ENCODE measurements around the gene TNFRSF11A. TPM values are rescaled to one million over a fixed set of nuclear protein-coding genes. Genes with fewer than 3 reads are reported as not detected.

TNFRSF11A gene
- total RNA-seq, 1 donor, result 1.4 TPM

GRCh38 chr18:62347089-62347506, 22.0 kb downstream of the TNFRSF11A start:
- Histone ChIP-seq H3K9me3 (ENCODE audit: low read depth, low read length) (no peaks in the 10 kb centered on the region), H3K27me3 (ENCODE audit: insufficient read depth, low read length) (no peaks in the 10 kb centered on the region), H3K4me3 (ENCODE audit: low read length) (no peak overlapping the region), H3K4me1 (ENCODE audit: insufficient read depth, low read length) (no peaks in the 10 kb centered on the region)

- Histone ChIP-seq H3K9me3 (ENCODE audit: low read depth, low read length) (no peaks in the 10 kb centered on the region), H3K4me1 (ENCODE audit: insufficient read depth, low read length) (no peaks in the 10 kb centered on the region), H3K27me3 (ENCODE audit: insufficient read depth, low read length) (no peaks in the 10 kb centered on the region), H3K4me3 (ENCODE audit: low read length) (no peak overlapping the region)
Observed at GRCh38 chr18:62348474-62348873, 23.4 kb downstream of the TNFRSF11A start.

- H3K4me1 ChIP-seq (ENCODE audit: insufficient read depth, low read length), result no peaks in the 10 kb centered on the region
- no peaks in the 10 kb centered on the region for H3K27me3 ChIP-seq (ENCODE audit: insufficient read depth, low read length)
Observed at GRCh38 chr18:62353170-62353569, 28.1 kb downstream of the TNFRSF11A start.

GRCh38 chr18:62354151-62354550, 29.0 kb downstream of the TNFRSF11A start:
- H3K9me3 ChIP-seq (ENCODE audit: low read depth, low read length), result no peaks in the 10 kb centered on the region
- H3K4me3 ChIP-seq (ENCODE audit: low read length), result no peak overlapping the region
- H3K27me3 ChIP-seq (ENCODE audit: insufficient read depth, low read length), result no peaks in the 10 kb centered on the region
- H3K4me1 ChIP-seq (ENCODE audit: insufficient read depth, low read length), result no peaks in the 10 kb centered on the region

More at GRCh38 chr18:62353170-62353569, 28.1 kb downstream of the TNFRSF11A start:
- H3K9me3 ChIP-seq (ENCODE audit: low read depth, low read length), result no peaks in the 10 kb centered on the region
- H3K4me3 ChIP-seq (ENCODE audit: low read length), result no peak overlapping the region

GRCh38 chr18:62357079-62357719, 32.1 kb downstream of the TNFRSF11A start:
- Histone ChIP-seq H3K4me3 (ENCODE audit: low read length) (no peak overlapping the region), H3K4me1 (ENCODE audit: insufficient read depth, low read length) (no peaks in the 10 kb centered on the region), H3K9me3 (ENCODE audit: low read depth, low read length) (no peaks in the 10 kb centered on the region)

GRCh38 chr18:62360805-62361204, 35.7 kb downstream of the TNFRSF11A start:
- H3K27me3 ChIP-seq (ENCODE audit: insufficient read depth, low read length), result no peaks in the 10 kb centered on the region
- H3K4me1 ChIP-seq (ENCODE audit: insufficient read depth, low read length), result no peaks in the 10 kb centered on the region
- no peaks in the 10 kb centered on the region for H3K9me3 ChIP-seq (ENCODE audit: low read depth, low read length)

More at GRCh38 chr18:62357079-62357719, 32.1 kb downstream of the TNFRSF11A start:
- no peaks in the 10 kb centered on the region for H3K27me3 ChIP-seq (ENCODE audit: insufficient read depth, low read length)

GRCh38 chr18:62361288-62361687, 36.2 kb downstream of the TNFRSF11A start:
- Histone ChIP-seq H3K4me3 (ENCODE audit: low read length) (no peak overlapping the region), H3K4me1 (ENCODE audit: insufficient read depth, low read length) (no peaks in the 10 kb centered on the region), H3K27me3 (ENCODE audit: insufficient read depth, low read length) (no peaks in the 10 kb centered on the region), H3K9me3 (ENCODE audit: low read depth, low read length) (no peaks in the 10 kb centered on the region)

More at GRCh38 chr18:62360805-62361204, 35.7 kb downstream of the TNFRSF11A start:
- H3K4me3 ChIP-seq (ENCODE audit: low read length), result no peak overlapping the region

- H3K27me3 ChIP-seq (ENCODE audit: insufficient read depth, low read length), result no peaks in the 10 kb centered on the region
- H3K4me3 ChIP-seq (ENCODE audit: low read length), result no peak overlapping the region
- H3K9me3 ChIP-seq (ENCODE audit: low read depth, low read length), result no peaks in the 10 kb centered on the region
- H3K4me1 ChIP-seq (ENCODE audit: insufficient read depth, low read length), result no peaks in the 10 kb centered on the region
Observed at GRCh38 chr18:62364558-62364957, 39.4 kb downstream of the TNFRSF11A start.

- no peaks in the 10 kb centered on the region for H3K4me1 ChIP-seq (ENCODE audit: insufficient read depth, low read length)
- no peak overlapping the region for H3K4me3 ChIP-seq (ENCODE audit: low read length)
- no peaks in the 10 kb centered on the region for H3K27me3 ChIP-seq (ENCODE audit: insufficient read depth, low read length)
- H3K9me3 ChIP-seq (ENCODE audit: low read depth, low read length), result no peaks in the 10 kb centered on the region
Observed at GRCh38 chr18:62365420-62365819, 40.3 kb downstream of the TNFRSF11A start.

GRCh38 chr18:62366992-62367391, 41.9 kb downstream of the TNFRSF11A start:
- H3K27me3 ChIP-seq (ENCODE audit: insufficient read depth, low read length), result no peaks in the 10 kb centered on the region
- H3K4me3 ChIP-seq (ENCODE audit: low read length), result no peak overlapping the region
- no peaks in the 10 kb centered on the region for H3K4me1 ChIP-seq (ENCODE audit: insufficient read depth, low read length)
- no peaks in the 10 kb centered on the region for H3K9me3 ChIP-seq (ENCODE audit: low read depth, low read length)

GRCh38 chr18:62368100-62368499, 43.0 kb downstream of the TNFRSF11A start:
- H3K4me1 ChIP-seq (ENCODE audit: insufficient read depth, low read length), result no peaks in the 10 kb centered on the region
- no peaks in the 10 kb centered on the region for H3K27me3 ChIP-seq (ENCODE audit: insufficient read depth, low read length)
- H3K4me3 ChIP-seq (ENCODE audit: low read length), result no peak overlapping the region
- no peaks in the 10 kb centered on the region for H3K9me3 ChIP-seq (ENCODE audit: low read depth, low read length)

- Histone ChIP-seq H3K9me3 (ENCODE audit: low read depth, low read length) (no peaks in the 10 kb centered on the region), H3K4me3 (ENCODE audit: low read length) (no peak overlapping the region), H3K4me1 (ENCODE audit: insufficient read depth, low read length) (no peaks in the 10 kb centered on the region), H3K27me3 (ENCODE audit: insufficient read depth, low read length) (no peaks in the 10 kb centered on the region)
Observed at GRCh38 chr18:62369129-62369644, 44.1 kb downstream of the TNFRSF11A start.

GRCh38 chr18:62370366-62370765, 45.3 kb downstream of the TNFRSF11A start:
- H3K27me3 ChIP-seq (ENCODE audit: insufficient read depth, low read length), result no peaks in the 10 kb centered on the region
- no peaks in the 10 kb centered on the region for H3K9me3 ChIP-seq (ENCODE audit: low read depth, low read length)
- H3K4me1 ChIP-seq (ENCODE audit: insufficient read depth, low read length), result no peaks in the 10 kb centered on the region
- H3K4me3 ChIP-seq (ENCODE audit: low read length), result no peak overlapping the region

- Histone ChIP-seq H3K4me1 (ENCODE audit: insufficient read depth, low read length) (no peaks in the 10 kb centered on the region), H3K4me3 (ENCODE audit: low read length) (no peak overlapping the region), H3K27me3 (ENCODE audit: insufficient read depth, low read length) (no peaks in the 10 kb centered on the region), H3K9me3 (ENCODE audit: low read depth, low read length) (no peaks in the 10 kb centered on the region)
Observed at GRCh38 chr18:62371436-62371835, 46.3 kb downstream of the TNFRSF11A start.

- no peaks in the 10 kb centered on the region for H3K9me3 ChIP-seq (ENCODE audit: low read depth, low read length)
- H3K27me3 ChIP-seq (ENCODE audit: insufficient read depth, low read length), result no peaks in the 10 kb centered on the region
- no peaks in the 10 kb centered on the region for H3K4me1 ChIP-seq (ENCODE audit: insufficient read depth, low read length)
- no peak overlapping the region for H3K4me3 ChIP-seq (ENCODE audit: low read length)
Observed at GRCh38 chr18:62372156-62372555, 47.0 kb downstream of the TNFRSF11A start.

- Histone ChIP-seq H3K9me3 (ENCODE audit: low read depth, low read length) (no peaks in the 10 kb centered on the region), H3K4me3 (ENCODE audit: low read length) (no peak overlapping the region), H3K27me3 (ENCODE audit: insufficient read depth, low read length) (no peaks in the 10 kb centered on the region), H3K4me1 (ENCODE audit: insufficient read depth, low read length) (no peaks in the 10 kb centered on the region)
Observed at GRCh38 chr18:62372882-62373281, 47.8 kb downstream of the TNFRSF11A start.
